ENCODE measurements around the gene DRC7.

GRCh38 chr16:57677622-57678369 is 16.8 kb upstream of the DRC7 start:
- TF ChIP-seq CTCF (IDR thresholded peaks at IDR 0.05): no peak
- TF ChIP-seq POLR2AphosphoS5 (IDR thresholded peaks at IDR 0.05): no peak
- no peak for TF ChIP-seq POLR2A (IDR thresholded peaks at IDR 0.05)
- no peak for TF ChIP-seq EP300 (IDR thresholded peaks at IDR 0.05)
